ENCODE measurements around the gene PPIA. TPM values are rescaled to one million over a fixed set of nuclear protein-coding genes. Genes with fewer than 3 reads are reported as not detected.
"Not testable (repeated sequence)": the region's sequence is repeated elsewhere in the genome, so short reads cannot be mapped to it uniquely, and the experiment has no call there.

Gene PPIA
- total RNA-seq, 1 experiment from 2014 or later: 2,836 TPM

DNA sequence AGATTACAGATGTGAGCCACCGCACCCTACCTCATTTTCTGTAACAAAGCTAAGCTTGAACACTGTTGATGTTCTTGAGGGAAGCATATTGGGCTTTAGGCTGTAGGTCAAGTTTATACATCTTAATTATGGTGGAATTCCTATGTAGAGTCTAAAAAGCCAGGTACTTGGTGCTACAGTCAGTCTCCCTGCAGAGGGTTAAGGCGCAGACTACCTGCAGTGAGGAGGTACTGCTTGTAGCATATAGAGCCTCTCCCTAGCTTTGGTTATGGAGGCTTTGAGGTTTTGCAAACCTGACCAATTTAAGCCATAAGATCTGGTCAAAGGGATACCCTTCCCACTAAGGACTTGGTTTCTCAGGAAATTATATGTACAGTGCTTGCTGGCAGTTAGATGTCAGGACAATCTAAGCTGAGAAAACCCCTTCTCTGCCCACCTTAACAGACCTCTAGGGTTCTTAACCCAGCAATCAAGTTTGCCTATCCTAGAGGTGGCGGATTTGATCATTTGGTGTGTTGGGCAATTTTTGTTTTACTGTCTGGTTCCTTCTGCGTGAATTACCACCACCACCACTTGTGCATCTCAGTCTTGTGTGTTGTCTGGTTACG is 6.0 kb downstream of the PPIA start:
- intact Hi-C loops (cut with micrococcal nuclease): no loop called here
- ATAC-seq (no peak), DNase-seq (ENCODE audit: low read depth, low spot score) (no peak)
- no peaks in the 10 kb centered on the region for H3K9me2 ChIP-seq (ENCODE audit: insufficient read depth)
- no peak overlapping the region for H3K4me3 ChIP-seq (replicated peaks in 1 of 2; ENCODE audit: low read depth in 1 of 2, low read length in 2 of 2)
- CTCF ChIA-PET: no interaction called here
- H4K20me1 ChIP-seq (ENCODE audit: insufficient read depth): peaks cover 40% of the 10 kb centered on the region; the same call in 1 of the 2 replicates
- no TSS peak for BruUV-seq (replicated peaks)
- 0 out of 2 replicates have a peak, but pooled peaks have one; percentile 43 for TF ChIP-seq SIN3A (IDR thresholded peaks at IDR 0.05; ENCODE audit: low read depth)
- TF ChIP-seq ZBTB33 (IDR thresholded peaks at IDR 0.05; ENCODE audit: extremely low read depth, insufficient replicate concordance, low read length): no peak
- TF ChIP-seq POLR2AphosphoS5 (IDR thresholded peaks at IDR 0.05; ENCODE audit: low read depth, low read length): peak; percentile 59; the same call in 1 of the 2 replicates
- no peak for TF ChIP-seq FOSL1 (IDR thresholded peaks at IDR 0.05; ENCODE audit: low read depth)
- TF ChIP-seq EZH2 (IDR thresholded peaks at IDR 0.05): no peak
- no peak for TF ChIP-seq CBX3 (IDR thresholded peaks at IDR 0.05; ENCODE audit: low read depth)
- no peak for TF ChIP-seq SP1 (IDR thresholded peaks at IDR 0.05; ENCODE audit: low read depth)
- TF ChIP-seq JUND (IDR thresholded peaks at IDR 0.05): 0 out of 2 replicates have a peak, but pooled peaks have one; percentile 7
- TF ChIP-seq CTCF (IDR thresholded peaks at IDR 0.05 in 2 of 3, conservative IDR thresholded peaks at IDR 0.05 in 1 of 3; ENCODE audit: borderline replicate concordance in 1 of 3, insufficient read depth in 1 of 3, low read depth in 2 of 3, low read length in 2 of 3): no peak
- TF ChIP-seq EGR1 (IDR thresholded peaks at IDR 0.05; ENCODE audit: low read depth): no peak
- TF ChIP-seq CEBPB (IDR thresholded peaks at IDR 0.05; ENCODE audit: low read depth): no peak
- H3K4me2 ChIP-seq (ENCODE audit: low read length): no peak overlapping the region
- RAD21 ChIA-PET (ENCODE audit: low non-redundant PET in 1 of 2, low total read pairs in 2 of 2, uncharacterized antibody in 2 of 2, unreplicated experiment in 2 of 2): no interaction called here
- peaks cover 53% of the 10 kb centered on the region for H3K79me2 ChIP-seq (ENCODE audit: insufficient read depth, low read length)
- H3K36me3 ChIP-seq (ENCODE audit: control insufficient read depth in 1 of 2, insufficient read depth in 2 of 2, low read length in 2 of 2): peaks cover 31 to 66% of the 10 kb centered on the region in 2 experiments
- peaks cover 5 to 16% of the 10 kb centered on the region in 2 experiments; a peak in 3 of 4 replicates for H3K4me1 ChIP-seq (ENCODE audit: control insufficient read depth in 1 of 2, insufficient read depth in 2 of 2, low read length in 2 of 2)
- no peak overlapping the region for H3K9ac ChIP-seq (ENCODE audit: low read length)
- no peaks in the 10 kb centered on the region for H3K9me3 ChIP-seq (ENCODE audit: control insufficient read depth in 1 of 2, insufficient read depth in 1 of 2, low read depth in 1 of 2, low read length in 2 of 2)
- POLR2A ChIA-PET: no interaction called here
- H3K27ac ChIP-seq (ENCODE audit: low read depth, low read length): no peak overlapping the region
- no peaks in the 10 kb centered on the region for H3K27me3 ChIP-seq (ENCODE audit: insufficient read depth, low read length)
- no peak overlapping the region for H2AFZ ChIP-seq (ENCODE audit: low read depth, low read length, poor library complexity, severe bottlenecking)

GRCh38 chr7:44803828-44804519 is 7.5 kb downstream of the PPIA start:
- POLR2A ChIA-PET: interaction anchor here (1.5 kb wide), 1 partner anchor 17 kb away, joined by 3 read pairs; no protein-coding TSS in a partner anchor
- H2AFZ ChIP-seq (ENCODE audit: low read depth, low read length, poor library complexity, severe bottlenecking); RAD21 ChIA-PET (ENCODE audit: low non-redundant PET in 1 of 2, low total read pairs in 2 of 2, uncharacterized antibody in 2 of 2, unreplicated experiment in 2 of 2); DNase-seq (ENCODE audit: low read depth, low spot score); intact Hi-C loops (cut with micrococcal nuclease); CTCF ChIA-PET; H3K9ac ChIP-seq (ENCODE audit: low read length); H3K9me2 ChIP-seq (ENCODE audit: insufficient read depth); H3K4me3 ChIP-seq (replicated peaks in 1 of 2; ENCODE audit: low read depth in 1 of 2, low read length in 2 of 2); H3K4me2 ChIP-seq (ENCODE audit: low read length); H3K9me3 ChIP-seq (ENCODE audit: control insufficient read depth in 1 of 2, insufficient read depth in 1 of 2, low read depth in 1 of 2, low read length in 2 of 2); BruUV-seq (replicated peaks); H3K4me1 ChIP-seq (ENCODE audit: control insufficient read depth in 1 of 2, insufficient read depth in 2 of 2, low read length in 2 of 2); H3K27me3 ChIP-seq (ENCODE audit: insufficient read depth, low read length): not testable (repeated sequence)
- H3K79me2 ChIP-seq (ENCODE audit: insufficient read depth, low read length): peaks cover 39% of the 10 kb centered on the region
- ATAC-seq: peak; percentile 17
- H4K20me1 ChIP-seq (ENCODE audit: insufficient read depth): peaks cover 26% of the 10 kb centered on the region; the same call in 1 of the 2 replicates
- H3K36me3 ChIP-seq (ENCODE audit: control insufficient read depth in 1 of 2, insufficient read depth in 2 of 2, low read length in 2 of 2): peaks cover 29 to 51% of the 10 kb centered on the region in 2 experiments
- H3K27ac ChIP-seq (ENCODE audit: low read depth, low read length): peak overlapping the region; percentile 39; the same call in 1 of the 2 replicates

Data from HCT116 (cell line).